ENCODE results near the gene ARHGEF39.

ARHGEF39 gene

DNA sequence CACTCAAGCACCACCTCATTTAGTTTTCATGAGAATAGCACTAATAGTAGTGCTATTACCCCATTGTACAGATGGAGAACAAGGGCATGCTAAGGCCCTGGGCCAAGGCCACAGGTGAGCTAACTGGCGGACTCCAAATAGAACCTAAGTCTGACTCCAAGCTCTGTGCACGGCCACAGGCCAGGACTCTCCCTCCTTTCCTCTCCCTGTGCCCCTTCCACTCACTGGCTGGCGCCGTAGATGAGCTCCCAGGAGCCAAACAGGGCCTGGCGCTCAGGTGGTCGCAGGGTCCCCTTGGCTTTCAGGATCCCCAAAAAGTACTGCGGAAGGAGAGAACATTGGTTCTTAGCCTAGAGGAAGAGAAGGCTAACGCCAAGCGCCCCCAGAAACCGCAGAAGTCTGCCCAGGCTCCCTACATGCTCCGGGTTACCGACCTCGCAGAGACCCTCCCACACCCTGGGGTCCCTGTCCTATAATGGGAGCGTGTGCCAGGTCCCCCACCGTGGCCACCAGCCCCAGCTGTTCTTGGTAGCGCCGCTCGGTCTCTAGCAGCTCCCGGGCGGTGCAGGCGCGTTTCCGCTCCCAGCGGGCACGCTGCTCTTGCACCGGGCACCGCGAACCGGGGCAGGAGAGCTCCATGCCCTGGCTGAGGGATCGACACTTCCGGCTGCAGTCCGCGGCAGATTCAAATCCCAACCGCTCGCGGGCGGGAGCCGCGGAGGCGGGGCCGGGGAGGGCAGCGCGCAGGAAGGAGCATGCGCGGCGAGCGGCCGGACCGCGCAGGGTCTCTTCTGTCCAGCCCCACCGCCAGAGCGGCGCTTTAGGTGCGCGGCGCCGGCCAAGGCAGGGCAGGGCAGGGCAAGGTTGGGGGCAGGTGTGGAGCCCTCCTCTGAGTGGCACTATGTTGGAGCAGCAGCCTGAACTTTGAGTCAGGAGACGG is at the start of gene ARHGEF39:
Gene ARHGEF39, minus strand, starts transcription at position 665 of the 940 bp plus-strand sequence. Its CDS starts 26 bp downstream, at position 639.
- peak; percentile 17 for DNase-seq

- no peak for DNase-seq
These were observed 49.1 kb upstream of the ARHGEF39 start for GRCh38 chr9:35714123-35714522.

- no peak for DNase-seq
These were observed 48.6 kb upstream of the ARHGEF39 start for GRCh38 chr9:35713578-35713977.

DNA sequence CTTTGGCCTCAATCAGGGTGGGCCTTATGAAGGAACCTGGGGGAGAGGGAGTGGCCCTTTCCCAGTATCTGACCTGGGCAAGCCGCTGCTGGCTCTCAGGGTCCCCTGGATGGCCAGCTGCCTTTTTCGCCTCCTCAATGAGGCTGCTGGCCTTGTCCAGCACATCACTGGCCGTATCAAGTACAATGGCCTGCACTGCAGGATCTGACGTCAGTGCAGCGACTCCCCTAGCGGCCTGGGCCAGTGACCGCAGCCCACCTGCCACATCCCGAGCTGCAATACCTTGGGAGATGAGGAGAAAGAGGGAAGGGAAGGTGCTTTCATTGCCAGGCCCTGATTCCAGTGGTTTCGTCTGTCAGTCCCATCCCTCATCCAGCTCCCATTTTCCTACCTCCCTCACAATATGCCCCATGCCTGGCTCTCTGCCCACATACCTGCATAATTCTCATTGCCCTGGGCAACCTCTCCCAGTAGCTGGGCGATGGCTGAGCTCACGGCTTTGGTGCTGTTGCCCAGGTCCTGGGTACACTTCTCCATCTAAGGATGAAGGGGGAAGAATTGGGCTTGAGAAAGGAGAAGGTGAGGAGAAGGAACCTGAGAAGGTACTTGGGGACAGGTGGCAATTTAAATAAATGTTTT is 47.9 kb upstream of the ARHGEF39 start:
- no peak for DNase-seq

DNA sequence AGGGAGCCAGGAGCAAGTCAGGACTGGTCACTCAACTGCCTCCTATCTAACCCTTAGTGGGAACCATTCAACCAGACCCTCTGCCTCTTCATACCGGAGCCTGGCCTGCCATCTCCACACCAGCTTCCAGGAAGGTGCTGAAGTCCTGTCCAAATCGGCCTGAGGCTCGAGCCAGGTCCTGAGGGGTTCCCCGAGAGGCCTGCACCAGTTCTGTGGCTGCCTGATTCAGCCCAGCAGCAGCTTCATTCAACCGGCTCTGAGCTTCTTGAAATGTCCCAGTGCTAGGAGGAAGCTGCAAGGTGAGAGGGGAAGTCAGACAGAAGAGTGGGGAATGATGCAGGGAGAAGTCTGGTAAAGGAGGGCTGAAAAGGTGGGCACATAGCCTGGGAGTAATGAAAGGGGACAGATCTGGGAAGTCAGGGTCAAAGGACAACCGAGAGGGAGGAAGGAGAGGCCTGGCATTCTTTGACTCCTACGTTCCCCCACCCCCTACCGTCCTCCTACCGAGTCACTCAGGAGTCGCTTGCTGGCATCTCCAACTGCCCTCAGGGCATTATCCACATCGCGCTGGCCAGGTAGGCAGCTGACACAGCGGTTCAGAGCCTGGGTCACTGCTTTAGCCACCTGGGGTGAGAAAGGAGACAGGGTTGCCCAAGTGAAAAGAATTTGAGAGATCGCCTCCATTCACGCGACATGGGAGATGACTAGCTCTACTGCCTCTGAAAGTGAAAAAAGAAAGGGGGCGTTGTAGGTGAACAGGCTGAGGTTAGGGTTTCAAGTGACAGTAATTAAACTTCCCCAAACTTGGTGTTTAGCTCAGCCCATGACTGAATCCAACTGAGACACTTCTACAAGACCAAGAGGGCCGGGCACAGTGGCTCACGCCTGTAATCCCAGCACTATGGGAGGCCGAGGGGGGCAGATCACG is 46.8 kb upstream of the ARHGEF39 start:
- DNase-seq, result no peak

DNA sequence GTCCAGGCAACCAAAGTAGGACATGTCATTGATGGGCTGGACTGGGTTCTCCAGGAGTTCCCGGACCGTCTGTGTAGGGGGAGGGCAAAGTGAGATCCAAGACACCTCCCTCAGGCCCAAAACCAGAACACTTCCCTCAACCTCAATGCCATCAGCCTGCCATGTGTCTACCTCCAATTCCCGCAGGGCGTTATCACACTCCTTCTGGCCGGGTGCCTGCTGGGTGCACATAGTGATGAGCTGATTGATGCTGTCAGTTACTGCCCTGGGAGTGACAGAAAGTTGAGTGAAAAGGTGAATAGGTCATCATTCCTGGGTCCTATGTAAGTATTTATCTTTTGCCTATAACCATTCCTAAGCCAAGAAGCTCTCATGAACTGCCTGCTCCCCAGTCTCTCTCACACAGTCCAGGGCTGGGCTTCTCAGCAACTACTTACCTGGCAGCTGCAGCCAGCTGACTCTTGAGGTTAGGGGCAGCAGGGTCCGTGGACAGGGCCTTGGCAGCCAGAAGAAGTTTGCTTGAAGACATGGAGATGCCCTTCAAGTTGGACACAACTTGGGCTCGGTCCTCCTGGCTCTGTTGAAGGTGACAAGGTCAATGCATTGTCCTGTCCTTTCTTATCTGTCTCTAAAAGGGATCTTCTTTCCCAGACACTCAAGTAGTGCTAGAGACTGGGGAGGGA is 46.0 kb upstream of the ARHGEF39 start:
- no peak for DNase-seq

- no peak for DNase-seq
These were observed 43.2 kb upstream of the ARHGEF39 start for GRCh38 chr9:35708146-35708545.

DNA sequence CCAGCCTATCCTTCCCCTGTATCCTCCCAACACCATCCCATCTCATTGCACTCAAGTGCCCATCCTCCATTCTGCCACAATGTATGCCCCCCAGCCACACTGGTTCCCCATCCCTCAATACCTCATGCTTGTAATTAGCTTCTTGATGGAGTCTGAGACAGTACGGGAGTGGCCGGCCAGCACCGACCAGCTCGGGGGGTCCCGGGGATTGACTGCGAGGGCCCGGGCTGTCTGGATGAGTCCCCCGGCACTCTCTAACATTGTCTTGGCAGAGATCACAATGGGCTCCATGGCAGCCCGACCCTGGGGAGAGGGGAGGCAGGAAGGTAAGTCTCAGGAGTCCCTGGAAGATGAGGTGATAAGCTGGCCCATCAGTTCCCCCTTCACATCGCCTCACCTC is 42.0 kb upstream of the ARHGEF39 start:
- no peak for DNase-seq

DNA sequence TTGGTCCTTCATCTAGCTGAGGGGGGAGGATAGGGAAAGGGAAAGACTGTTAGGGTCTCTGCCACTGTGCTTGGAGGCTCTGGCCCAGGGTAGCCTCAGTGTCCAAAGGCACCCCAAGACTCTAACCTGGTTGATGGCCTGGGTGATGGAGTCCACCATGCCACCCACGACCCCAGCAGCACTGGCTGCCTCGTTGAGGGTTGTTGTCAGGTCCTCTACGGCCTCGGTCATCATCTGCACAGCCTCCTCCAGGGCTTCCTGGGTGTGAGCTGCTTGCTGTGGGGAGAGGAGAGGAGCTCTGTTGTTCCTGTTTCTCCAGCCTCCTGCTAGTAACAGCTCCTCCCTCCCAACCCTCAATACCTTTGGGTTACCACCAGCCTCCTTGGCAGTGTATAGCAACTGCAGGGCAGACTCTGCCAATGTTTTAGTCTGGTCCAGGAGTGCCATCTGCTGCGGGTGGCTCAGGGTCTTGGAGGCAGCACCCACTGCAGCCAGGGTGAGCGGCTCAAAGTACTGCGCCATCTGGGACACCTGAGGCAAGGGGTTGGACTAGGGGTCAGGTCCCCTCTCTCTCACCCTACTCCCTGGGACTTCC is 40.9 kb upstream of the ARHGEF39 start:
- no peak for DNase-seq

DNA sequence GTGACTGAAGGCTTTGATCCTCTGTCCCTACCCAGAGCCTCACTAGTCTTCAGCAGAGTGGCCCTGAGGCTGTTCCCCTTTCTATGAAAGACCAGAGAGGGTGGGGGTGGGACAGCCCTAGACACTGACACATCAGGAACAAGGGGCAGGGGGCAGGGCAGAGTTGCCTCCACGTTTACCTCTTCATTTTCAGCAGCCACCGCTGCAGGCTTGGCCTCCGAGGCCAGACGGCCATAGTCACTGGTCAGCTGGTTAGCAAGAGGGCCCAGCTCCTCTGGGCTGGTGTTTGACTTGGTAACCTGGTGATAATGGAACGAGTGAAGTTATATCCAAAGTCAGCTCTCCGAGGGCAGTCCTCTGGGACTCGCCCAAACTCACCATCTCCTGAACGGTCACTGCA is 40.4 kb upstream of the ARHGEF39 start:
- no peak for DNase-seq

- no peak for DNase-seq
These were observed 39.1 kb upstream of the ARHGEF39 start for GRCh38 chr9:35703906-35704672.

DNA sequence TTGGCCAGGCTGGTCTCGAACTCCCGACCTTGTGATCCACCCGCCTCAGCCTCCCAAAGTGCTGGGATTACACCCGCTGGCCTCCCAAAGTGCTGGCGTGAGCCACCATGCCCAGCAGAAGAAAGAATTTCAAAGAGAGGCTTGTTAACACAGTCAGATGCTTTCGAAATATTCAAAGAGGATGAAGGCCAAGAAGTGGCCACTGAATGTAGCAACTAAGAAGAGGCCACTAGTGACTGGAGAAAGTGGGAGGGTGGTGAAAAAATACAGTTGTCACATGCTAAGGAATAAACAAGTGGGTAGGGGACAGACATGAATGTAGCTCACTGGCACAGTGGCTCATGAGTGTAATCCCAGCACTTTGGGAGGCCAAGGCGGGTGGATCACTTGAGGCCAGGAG is 37.7 kb upstream of the ARHGEF39 start:
- no peak for DNase-seq

DNA sequence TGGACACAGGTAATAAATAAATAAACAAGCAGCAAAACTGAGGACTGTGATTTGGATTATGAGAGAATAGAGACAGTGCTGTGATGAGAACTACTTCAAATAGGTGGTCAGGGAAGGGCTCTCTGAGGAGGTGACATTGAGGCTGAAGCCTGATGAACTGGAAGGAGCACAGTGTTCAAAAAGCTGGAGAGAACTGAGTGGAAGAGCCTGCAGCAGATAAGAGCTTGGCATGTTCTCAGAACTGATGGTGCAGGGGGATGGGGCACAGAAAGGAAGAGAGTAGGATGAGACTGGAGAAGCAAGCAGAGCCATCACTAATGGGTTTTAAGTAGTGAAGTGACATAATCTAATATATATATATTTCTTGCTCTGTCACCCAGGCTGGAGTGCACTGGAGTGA is 35.9 kb upstream of the ARHGEF39 start:
- no peak for DNase-seq

- no peak for DNase-seq
These were observed 35.0 kb upstream of the ARHGEF39 start for GRCh38 chr9:35700031-35700430.

DNA sequence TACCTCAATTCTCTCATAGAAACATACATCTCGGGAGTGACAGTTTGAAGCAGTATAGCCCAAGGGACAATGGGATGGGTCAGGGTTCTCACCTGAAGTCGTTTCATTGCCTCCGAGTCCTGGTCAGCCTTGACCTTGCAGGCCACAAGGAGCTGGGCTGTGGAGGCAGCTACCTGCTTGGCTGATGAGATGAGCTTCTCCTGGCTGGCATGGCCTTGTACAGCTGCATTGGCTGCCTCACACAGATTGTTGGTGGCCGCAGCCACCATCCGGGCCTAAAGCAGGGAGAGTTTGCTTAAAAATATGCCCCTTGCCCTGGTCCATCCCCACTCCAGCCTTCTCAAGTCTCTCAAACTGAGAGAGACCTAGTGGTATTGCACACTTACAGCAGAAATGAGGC is 33.2 kb upstream of the ARHGEF39 start:
- no peak for DNase-seq

DNA sequence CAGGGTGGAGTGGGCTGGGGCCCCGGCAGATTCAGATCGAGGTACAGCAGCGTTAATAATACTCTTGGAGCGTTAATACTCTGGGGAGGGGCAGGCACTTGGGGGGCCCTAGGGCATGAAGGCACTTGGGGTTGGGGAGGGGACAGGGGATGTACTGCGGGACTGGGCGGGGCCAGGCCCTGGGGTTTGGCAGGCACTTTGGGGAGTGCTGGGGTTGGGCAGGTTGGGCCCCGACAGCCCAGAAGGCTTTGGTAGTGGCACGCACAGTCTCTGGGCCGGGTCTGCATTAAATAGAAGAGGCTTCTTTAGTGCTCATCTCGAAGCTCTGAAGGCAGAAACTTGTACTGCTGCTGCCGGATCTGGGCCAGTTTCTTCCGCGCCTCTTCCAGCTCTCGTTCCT is 32.5 kb upstream of the ARHGEF39 start:
- DNase-seq, result no peak

- no peak for DNase-seq
These were observed 31.7 kb upstream of the ARHGEF39 start for GRCh38 chr9:35696520-35697215.

DNA sequence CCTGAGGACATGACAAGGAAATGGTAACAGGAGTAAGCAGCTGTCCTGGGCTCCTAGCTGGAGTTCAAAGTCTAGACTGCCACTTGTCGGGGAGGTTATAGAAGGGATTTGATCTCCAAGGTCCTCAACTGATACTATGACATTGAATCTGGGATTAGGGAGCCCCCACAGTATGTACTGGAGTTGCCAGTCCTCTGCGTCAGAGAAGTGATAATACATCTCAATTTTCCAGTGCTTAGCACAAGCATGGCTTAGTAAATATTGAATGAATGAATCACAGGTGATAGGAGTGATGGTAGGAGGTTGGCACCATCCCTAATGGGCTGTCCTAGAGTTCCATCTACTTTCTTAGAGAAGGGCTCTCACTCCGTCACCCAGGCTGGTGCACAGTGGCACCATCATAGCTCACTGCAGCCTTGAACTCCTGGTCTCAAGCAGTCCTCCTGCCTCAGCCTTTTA is 31.0 kb upstream of the ARHGEF39 start:
- DNase-seq, result no peak

DNA sequence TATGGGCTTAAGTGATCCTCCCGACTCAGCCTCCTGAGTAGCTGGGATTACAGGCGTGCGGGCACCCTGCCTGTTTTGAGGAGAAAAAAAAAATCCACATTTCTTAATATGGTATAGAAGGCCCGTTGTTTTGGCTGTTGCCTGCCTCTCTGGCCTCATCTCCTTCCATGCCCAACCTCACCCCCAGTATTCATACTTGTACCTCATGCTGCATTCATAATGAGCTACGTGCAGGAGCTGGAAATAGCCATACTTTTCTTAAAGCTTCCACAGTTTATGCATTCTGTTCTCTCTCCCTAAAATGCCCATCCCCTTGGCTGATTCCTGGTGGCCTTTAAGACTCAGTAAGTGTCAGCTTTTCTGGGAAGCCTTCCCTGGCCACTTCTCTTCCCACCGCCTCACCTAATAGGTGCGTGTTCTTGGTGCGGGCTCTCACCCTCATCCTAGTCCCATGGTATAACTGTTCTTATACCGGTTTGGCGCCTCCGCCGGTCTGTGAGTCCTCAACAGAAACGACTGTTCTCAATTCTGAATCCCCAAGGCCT is 26.8 kb upstream of the ARHGEF39 start:
- DNase-seq, result no peak

GRCh38 chr9:35691334-35691650 is 26.3 kb upstream of the ARHGEF39 start:
- DNase-seq, result no peak
